NCI-H748 treated with DMSO at 0.1 percent for 48 hours (cell line): ENCODE measurements around the gene IGSF9.

Experiments
- DNase-seq: peaks from one replicate; lab custom pipeline; 2025; lab: John Stamatoyannopoulos, UW

The IGSF9 gene

GRCh38 chr1:159972443-159973205 is 27.2 kb upstream of the IGSF9 start:
- DNase-seq = no peak

DNA sequence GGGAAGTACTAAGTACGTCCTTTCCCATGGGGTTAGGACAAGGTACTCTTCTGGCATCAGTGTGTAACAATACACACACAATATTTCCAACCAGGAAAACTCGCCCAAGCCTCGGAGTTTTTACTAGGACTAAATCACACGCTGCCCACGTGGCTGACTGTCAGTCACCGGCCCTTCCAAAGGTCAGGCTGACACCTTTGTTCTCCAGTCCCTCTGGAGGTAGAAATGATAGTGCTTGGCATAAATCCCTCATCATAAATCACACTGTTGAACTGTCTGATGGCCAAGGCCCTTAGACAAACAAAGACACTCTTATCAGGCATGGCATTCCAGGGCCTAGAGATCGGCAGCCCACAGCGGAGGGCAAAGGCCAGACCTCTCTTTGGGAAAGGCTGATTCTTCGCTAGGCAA is 25.5 kb upstream of the IGSF9 start:
- DNase-seq = no peak

- no peak for DNase-seq
Measured at GRCh38 chr1:159968901-159969300, 23.5 kb upstream of the IGSF9 start.

- DNase-seq = no peak
Measured at GRCh38 chr1:159965263-159965662, 19.9 kb upstream of the IGSF9 start.

DNA sequence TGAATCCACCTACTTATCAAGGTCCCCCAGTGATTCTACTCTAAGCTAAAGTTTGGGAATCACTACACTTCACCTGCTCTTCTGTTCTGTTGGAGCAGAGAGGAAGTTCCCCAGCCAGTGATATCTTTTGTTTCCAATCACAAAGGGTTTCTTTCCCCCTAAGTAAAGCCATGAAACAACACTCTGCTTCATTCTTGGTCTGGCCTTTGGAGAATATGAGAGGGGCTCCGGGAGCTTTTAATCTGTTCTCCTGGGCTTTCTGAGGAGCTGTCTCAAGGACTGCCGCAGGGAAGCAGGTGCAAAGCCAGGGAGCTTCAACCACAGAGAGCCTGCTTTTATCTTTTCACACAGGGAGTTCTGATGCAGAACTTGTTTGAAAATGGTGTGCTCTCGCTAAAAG is 18.7 kb upstream of the IGSF9 start:
- no peak for DNase-seq

DNA sequence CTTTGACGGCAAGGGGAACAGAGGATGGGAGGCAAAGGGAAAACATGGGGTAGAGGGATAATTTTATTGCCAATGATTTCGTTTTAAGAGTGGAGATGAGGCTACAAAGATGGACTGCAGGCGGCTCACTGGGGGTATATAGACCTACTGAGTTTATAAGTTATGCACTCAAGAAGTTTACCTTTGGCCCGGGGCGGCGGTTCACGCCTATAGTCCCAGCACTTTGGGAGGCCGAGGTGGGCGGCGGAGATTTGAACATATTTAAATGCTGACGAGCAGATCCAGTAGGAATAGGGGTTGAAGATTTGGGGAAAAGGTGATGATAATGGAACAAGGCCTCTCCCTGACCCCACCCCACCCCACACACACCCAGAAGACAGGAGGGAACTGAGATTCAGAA is 16.8 kb upstream of the IGSF9 start:
- DNase-seq = no peak

DNA sequence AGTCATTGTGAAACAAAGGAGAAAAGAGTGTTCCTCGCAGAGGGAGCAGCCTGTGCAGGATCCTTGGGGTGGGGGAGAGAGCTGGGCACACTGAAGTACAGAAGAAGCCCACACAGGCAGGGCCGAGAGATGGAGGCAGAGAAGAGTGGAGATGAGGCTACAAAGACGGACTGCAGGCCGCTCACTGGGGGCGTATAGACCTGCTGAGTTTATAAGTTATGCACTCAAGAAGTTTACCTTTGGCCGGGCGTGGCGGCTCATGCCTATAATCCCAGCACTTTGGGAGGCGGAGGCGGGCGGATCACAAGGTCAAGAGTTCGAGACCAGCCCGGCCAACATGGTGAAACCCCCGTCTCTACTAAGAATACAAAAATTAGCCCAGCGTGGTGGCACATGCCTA is 16.2 kb upstream of the IGSF9 start:
- DNase-seq = no peak

DNA sequence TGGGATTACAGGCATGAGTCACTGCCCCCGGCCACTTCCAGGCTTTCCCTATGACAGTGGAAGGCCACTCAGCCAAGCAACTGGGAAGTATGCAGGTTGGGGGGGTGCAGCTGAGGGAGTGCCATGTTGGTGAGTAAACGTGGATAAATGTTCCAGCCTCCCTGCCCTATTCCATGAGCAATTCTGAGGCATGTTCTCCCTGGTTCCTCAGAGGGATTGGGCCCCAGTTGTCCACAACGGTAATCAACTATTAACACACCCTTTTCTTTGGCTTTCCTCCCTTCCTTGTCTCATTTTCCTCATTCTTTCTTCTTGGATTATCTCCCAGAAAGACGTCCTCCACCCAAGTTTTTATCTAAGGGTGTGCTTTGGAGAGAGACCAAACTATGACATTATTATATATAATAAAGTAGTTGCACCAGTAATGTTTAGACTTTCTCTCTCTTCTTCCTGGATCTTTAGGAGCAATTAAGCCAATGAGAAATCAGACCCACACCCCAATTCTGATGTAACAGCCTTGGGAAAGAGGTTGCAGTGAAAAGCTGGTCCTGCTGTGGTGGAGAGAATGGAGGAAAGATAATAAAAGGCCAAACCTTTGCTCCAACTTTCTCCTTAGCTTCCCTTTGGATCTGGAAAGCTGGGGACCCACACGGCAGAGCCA is 15.4 kb upstream of the IGSF9 start:
- no peak for DNase-seq

DNA sequence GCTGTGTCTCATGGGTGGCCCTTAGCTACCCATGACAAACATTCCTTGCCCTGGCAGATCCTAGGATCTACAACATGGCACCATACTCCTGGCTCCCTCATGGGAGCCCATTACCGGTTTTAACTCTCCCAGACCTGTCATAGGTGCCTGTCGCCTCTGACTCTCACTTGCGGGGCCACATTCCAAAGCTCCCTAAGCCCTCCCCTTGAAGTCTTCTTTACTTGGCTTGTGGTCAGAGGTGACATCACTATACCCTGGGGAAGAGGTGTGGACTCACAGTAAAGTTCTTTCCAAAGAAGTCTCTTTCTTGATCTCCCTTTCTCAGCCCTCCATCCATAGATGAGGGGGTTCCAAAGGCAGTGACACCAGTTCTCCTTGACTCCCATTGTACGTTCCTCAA is 14.0 kb upstream of the IGSF9 start:
- DNase-seq = no peak

DNA sequence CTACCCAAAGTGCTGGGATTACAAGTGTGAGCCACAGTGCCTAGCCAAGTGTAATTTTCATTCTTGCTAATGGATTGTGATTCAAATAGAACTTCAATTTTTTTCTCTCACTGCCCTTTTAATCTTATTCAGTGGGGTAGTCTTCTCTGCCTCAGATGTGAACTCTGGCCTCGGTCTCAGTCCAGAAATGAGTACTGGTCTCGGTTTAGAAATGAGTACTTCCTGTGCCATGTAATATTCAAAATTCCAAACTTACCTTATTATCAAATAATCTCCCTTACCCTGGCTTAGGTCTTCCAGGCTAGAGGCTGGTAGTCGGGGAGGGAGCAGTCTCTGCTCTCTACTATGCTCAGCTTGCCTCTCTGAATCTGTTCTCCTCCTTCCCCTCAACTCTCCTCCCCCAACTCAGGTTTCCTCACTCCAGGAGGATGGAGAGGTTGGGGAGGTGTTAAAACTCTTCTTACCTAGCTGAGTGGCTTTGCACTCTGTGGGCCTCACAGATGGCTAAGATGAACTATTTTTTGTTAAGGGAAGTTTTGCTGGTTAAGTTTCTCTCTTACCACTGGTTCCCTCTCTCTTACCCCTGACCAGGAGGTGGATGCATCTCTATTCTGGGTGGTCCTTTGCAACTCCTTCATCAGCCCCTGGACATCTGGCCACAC is 13.4 kb upstream of the IGSF9 start:
- DNase-seq = no peak

GRCh38 chr1:159957824-159958268 is 12.4 kb upstream of the IGSF9 start:
- no peak for DNase-seq

- no peak for DNase-seq
Measured at GRCh38 chr1:159955456-159955855, 10.0 kb upstream of the IGSF9 start.

- DNase-seq = no peak
Measured at GRCh38 chr1:159953536-159954515, 8.4 kb upstream of the IGSF9 start, which contains the start of gene SLAMF9. Gene SLAMF9, minus strand, starts transcription at chr1:159954237. Its CDS starts 100 bp downstream, at chr1:159954137.

DNA sequence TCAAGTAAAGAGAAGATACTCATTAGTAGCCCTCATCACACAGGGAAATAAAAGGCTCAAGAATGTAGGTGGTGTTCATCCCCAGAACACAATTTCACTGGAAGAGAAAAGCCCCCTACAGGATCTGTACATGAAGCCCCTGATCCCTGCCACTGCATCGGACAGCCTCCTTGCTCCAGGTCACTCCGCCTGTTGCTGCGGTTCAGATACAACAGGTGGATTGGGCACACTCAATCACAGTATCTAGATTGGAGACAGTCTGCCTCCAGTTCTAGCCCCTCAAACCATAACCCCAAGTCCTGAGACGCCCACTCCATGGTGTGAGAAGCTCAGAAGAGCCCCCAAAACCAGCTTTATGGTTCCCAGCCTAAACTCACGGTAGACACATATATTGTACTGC is 7.5 kb upstream of the IGSF9 start:
- DNase-seq = no peak

GRCh38 chr1:159951551-159951950 is 6.1 kb upstream of the IGSF9 start:
- no peak for DNase-seq

DNA sequence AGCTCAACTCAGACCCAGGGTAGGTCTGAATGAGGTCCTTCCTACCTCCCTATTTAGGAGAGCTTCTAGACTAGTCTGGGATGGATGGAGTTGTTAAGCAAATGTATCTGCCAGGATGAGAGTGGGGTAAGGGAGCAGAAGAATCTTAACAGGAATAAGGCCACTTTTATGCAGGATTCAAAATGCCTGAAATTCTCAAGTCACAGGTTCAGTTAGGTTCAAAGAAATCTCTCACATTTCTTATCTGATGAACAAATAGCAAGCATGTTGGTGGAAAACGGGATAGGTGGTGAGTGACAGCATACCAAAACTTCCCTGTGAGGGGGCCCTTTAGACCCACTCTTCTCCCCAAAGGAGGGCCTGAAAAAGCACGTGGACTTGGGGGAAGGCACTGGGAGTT is 5.6 kb upstream of the IGSF9 start:
- no peak for DNase-seq

GRCh38 chr1:159949981-159950381 is 4.6 kb upstream of the IGSF9 start:
- DNase-seq = no peak

- no peak for DNase-seq
Measured at GRCh38 chr1:159949123-159949522, 3.7 kb upstream of the IGSF9 start.

DNA sequence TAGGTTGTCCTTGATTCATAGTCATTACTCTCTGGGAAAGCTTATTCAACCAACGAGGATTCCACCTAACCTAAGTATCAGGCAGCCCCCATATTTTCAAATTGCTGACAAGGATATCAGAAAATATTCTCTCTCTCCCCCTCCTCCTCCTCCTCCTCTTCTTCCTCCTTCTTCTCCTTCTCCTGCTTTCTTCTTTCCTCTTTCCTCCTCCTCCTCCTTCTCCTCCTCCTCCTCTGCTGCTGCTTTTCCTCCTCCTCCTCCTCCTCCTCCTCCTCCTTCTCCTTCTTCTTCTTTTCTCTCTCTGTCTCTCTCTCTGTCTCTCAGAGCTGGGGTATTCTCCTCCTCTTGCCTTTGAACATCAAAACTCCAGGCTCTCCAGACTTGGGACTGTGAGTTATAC is 2.5 kb upstream of the IGSF9 start:
- no peak for DNase-seq

GRCh38 chr1:159946242-159947187 is 1.1 kb upstream of the IGSF9 start:
- no peak for DNase-seq
